GM06990 (cell line): ENCODE results near the gene MTG1.

Experiments
- DNase-seq: peaks from one replicate; pipeline ENCODE4 v3.0.0-alpha.2; 2011; ENCODE audit not compliant: insufficient read length; ENCODE audit errors: extremely low read depth
- H3K27me3 ChIP-seq: replicated peaks from 2 replicates; pipeline ENCODE4 v1.6.0; 2011; ENCODE audit warnings: low read length; ENCODE audit not compliant: control insufficient read depth, insufficient read depth
- H3K36me3 ChIP-seq: 2 replicates; pipeline ENCODE4 v1.5.1; 2011; ENCODE audit warnings: low read length; ENCODE audit not compliant: control insufficient read depth, insufficient read depth
- H3K4me3 ChIP-seq: replicated peaks from 2 replicates; pipeline ENCODE4 v1.5.1; 2011; ENCODE audit warnings: low read depth, mild to moderate bottlenecking, control low read depth, low read length
- TF ChIP-seq, protein P1 (sequence below): IDR thresholded peaks from 2 replicates; pipeline ENCODE4 v1.5.1; 2011; ENCODE audit warnings: low read length, control low read depth, mild to moderate bottlenecking, inconsistent platforms; ENCODE audit not compliant: insufficient read depth, poor library complexity, severe bottlenecking

Gene MTG1

DNA sequence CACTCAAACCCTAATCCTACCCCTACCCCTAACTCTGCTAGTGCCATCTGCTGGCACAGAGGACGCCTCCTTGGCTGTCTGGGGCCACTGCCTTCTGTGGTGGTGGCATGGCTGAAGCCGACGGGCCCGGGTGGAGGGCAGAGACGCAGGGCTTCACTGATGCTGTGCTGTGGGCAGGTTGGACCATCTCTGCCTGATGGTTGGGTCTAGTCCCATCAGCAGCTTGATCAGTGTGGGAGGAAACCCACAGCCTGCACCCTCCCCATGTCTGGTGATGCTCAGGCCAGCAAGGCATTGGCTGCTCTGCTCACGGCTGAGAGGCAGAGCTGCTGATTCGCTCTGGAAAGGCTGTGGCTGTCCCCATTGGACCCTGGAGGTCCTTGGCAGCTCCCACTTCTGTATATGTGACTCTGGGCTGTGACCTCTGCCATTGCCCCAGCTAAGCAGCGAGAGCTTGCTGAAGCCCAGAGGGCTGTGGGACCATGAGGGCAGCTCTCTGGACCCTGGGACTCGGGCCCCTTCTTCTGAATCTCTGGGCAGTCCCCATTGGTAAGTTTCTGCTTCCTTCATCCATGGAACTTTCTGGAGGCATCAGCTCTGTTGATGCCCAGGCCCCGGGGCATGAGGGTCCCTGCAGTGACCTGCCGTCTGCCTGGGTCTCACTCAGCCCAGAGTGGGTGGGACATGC lies 59.7 kb downstream of the MTG1 start, which contains the start of gene SCART1:
Gene SCART1, plus strand, starts transcription at position 430 of the 688 bp plus-strand sequence. Its CDS starts 53 bp downstream, at position 483.
- H3K27me3 ChIP-seq, result no peaks in the 10 kb centered on the region
- DNase-seq, result no peak
- H3K36me3 ChIP-seq, result no peaks in the 10 kb centered on the region
- no peak within 1 kb of the TSS for H3K4me3 ChIP-seq
- TF ChIP-seq, protein P1, sequence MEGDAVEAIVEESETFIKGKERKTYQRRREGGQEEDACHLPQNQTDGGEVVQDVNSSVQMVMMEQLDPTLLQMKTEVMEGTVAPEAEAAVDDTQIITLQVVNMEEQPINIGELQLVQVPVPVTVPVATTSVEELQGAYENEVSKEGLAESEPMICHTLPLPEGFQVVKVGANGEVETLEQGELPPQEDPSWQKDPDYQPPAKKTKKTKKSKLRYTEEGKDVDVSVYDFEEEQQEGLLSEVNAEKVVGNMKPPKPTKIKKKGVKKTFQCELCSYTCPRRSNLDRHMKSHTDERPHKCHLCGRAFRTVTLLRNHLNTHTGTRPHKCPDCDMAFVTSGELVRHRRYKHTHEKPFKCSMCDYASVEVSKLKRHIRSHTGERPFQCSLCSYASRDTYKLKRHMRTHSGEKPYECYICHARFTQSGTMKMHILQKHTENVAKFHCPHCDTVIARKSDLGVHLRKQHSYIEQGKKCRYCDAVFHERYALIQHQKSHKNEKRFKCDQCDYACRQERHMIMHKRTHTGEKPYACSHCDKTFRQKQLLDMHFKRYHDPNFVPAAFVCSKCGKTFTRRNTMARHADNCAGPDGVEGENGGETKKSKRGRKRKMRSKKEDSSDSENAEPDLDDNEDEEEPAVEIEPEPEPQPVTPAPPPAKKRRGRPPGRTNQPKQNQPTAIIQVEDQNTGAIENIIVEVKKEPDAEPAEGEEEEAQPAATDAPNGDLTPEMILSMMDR, result no peak

DNA sequence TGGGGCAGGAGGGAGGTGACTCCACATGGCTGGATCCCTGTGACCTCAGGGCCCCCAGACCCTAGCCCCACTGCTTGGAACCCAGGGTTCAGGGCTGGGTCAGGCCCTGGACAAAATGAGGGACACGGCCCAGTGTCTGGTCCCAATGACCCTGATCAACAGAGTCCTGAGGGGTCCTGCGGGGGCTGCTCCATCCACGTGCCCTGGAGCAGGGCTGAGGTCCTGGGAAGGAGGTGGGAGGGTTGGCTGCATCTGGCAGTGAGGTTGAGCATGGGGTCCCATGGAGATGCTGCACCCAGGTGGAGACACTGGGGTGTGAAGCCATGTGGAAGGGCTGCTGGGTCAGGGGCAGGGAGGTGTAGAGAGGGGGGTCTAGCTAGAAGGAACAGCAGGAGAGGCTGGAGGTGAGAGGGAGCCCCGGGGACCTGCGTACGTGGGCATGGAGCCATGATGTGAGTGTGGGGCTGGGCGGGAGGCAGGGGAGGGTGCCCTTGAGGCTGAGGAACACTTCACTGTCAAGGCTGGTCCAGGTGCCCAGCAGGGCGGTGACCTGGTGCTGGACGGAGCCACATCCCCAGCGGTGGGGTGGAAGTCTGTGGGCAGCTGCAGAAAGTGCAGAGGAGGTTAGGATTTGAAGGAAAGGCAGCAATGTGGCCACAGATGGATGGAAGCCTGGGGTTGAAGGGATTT lies 60.4 kb downstream of the MTG1 start:
- TF ChIP-seq, protein P1, result no peak
- H3K36me3 ChIP-seq, result no peaks in the 10 kb centered on the region
- H3K4me3 ChIP-seq, result no peak overlapping the region
- no peaks in the 10 kb centered on the region for H3K27me3 ChIP-seq
- no peak for DNase-seq

DNA sequence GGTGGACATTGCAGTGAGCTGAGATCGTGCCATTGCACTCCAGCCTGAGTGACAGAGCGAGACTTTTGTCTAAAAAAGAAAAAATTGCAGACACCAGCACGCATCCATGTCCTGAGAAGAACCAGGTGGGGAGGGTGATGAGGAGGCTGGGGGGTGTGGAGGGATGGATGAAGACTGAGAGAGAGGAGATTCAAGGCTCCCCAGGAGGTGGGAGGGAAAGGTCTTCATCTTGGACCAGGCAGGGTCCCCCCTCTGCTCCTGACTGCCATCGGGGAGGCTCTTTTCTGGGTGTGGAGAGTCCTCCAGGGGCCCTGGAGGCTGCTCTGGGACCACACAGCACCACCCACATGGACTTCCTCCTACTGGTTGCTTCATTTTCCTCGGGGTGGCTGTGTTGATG lies 61.2 kb downstream of the MTG1 start:
- TF ChIP-seq, protein P1, result no peak
- Histone ChIP-seq H3K4me3 (no peak overlapping the region), H3K36me3 (no peaks in the 10 kb centered on the region), H3K27me3 (no peaks in the 10 kb centered on the region)
- no peak for DNase-seq

DNA sequence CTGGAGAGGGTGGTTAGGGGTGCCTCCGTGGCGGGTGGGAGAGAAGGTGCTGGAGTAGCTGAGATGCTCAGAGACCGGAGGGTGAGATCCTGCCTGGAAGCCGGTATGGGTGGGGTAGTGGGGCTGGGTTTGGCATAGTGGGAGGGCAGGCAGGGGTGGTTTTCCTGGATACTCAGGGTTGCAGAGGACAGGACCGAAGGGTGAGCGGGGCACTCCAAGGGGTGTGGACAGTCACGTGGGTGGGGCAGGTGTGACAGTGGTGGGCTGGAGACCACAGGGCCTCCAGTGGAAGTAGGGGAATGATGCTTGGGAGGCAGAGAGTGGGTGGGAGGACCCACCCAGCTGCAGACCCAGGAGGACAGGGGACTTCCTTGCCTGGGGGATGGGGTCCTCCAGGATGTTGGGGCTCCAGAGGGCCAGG lies 61.7 kb downstream of the MTG1 start:
- TF ChIP-seq, protein P1, result no peak
- DNase-seq, result no peak
- Histone ChIP-seq H3K4me3 (no peak overlapping the region), H3K36me3 (no peaks in the 10 kb centered on the region), H3K27me3 (no peaks in the 10 kb centered on the region)

DNA sequence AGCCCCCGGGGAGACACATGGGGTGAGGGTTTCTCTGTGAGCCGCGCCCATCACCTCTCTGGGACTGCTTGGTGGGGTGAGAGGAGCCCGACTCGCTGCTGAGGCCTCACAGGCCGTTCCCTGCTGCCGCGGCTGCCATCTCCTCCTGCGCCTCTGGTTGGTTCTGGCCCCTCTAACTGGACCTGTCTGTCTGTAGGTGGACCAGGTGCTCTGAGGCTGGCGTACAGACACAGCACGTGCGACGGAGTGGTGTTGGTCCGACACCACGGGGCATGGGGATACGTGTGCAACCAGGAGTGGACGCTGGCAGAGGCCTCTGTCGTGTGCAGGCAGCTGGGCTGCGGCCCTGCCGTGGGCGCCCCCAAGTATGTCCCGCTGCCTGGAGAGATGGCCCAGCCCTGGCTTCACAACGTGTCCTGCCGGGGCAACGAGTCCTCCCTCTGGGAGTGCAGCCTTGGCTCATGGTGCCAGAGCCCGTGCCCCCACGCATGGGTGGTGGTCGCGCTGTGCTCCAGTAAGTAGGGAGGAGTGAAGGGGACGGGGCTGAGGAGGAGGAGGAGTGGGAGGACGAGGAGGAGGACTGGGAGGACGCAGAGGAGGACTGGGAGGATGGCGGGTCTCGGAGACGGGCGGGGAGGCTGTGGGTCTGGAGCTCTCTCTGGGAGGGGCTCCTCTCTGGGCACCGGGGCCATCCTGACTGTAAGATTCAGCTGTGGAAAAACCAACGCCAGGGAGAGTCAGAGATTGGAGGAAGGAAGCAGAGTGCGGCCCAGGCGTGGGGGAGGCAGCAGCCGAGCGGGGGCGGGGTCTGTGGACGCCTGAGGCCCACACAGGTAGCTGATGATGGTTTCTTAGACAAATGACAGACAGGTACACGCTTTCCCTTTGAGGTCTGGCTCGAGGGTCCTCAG lies 62.3 kb downstream of the MTG1 start:
- TF ChIP-seq, protein P1, result no peak

More for the DNA sequence above, 62.3 kb downstream of the MTG1 start:
- Histone ChIP-seq H3K36me3 (no peaks in the 10 kb centered on the region), H3K4me3 (no peak overlapping the region), H3K27me3 (no peaks in the 10 kb centered on the region)
- DNase-seq, result no peak
